ENCODE results near the gene CCL18. TPM values are rescaled to one million over a fixed set of nuclear protein-coding genes. Genes with fewer than 3 reads are reported as not detected.

Gene CCL18
- total RNA-seq, 1 experiment from 2014 or later: not detected

- Histone ChIP-seq H3F3A (ENCODE audit: insufficient read depth, low read depth) (no peaks in the 10 kb centered on the region), H3K27ac (no peak overlapping the region), H3K4me3 (no peak overlapping the region), H3K27me3 (ENCODE audit: insufficient read depth, low read depth) (peaks cover 43% of the 10 kb centered on the region; the same call in 1 of the 2 replicates), H3K36me3 (ENCODE audit: low read depth) (no peaks in the 10 kb centered on the region), H2AFZ (no peak overlapping the region), H4K20me1 (ENCODE audit: insufficient read depth) (no peaks in the 10 kb centered on the region), H3K4me2 (no peak overlapping the region), H3K79me2 (ENCODE audit: low read depth) (no peaks in the 10 kb centered on the region), H3K4me1 (replicated peaks; ENCODE audit: insufficient read depth) (no peaks in the 10 kb centered on the region), H3K9me3 (ENCODE audit: insufficient read depth, low read depth) (no peaks in the 10 kb centered on the region), H3K9me2 (ENCODE audit: insufficient read depth) (no peaks in the 10 kb centered on the region)
- intact Hi-C loops (cut with micrococcal nuclease; ENCODE audit: unreplicated experiment): no loop called here
- BruUV-seq (replicated peaks): no TSS peak
- DNase-seq: no peak
- ChIA-PET CTCF (no interaction called here), POLR2A (ENCODE audit: unreplicated experiment) (no interaction called here)
- TF ChIP-seq, protein P1, sequence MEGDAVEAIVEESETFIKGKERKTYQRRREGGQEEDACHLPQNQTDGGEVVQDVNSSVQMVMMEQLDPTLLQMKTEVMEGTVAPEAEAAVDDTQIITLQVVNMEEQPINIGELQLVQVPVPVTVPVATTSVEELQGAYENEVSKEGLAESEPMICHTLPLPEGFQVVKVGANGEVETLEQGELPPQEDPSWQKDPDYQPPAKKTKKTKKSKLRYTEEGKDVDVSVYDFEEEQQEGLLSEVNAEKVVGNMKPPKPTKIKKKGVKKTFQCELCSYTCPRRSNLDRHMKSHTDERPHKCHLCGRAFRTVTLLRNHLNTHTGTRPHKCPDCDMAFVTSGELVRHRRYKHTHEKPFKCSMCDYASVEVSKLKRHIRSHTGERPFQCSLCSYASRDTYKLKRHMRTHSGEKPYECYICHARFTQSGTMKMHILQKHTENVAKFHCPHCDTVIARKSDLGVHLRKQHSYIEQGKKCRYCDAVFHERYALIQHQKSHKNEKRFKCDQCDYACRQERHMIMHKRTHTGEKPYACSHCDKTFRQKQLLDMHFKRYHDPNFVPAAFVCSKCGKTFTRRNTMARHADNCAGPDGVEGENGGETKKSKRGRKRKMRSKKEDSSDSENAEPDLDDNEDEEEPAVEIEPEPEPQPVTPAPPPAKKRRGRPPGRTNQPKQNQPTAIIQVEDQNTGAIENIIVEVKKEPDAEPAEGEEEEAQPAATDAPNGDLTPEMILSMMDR (conservative IDR thresholded peaks at IDR 0.05): no peak
- no peak for TF ChIP-seq EZH2 (IDR thresholded peaks at IDR 0.05; ENCODE audit: low read depth)
Observed at GRCh38 chr17:36104701-36105181, 40.7 kb downstream of the CCL18 start.

GRCh38 chr17:36105781-36106492 is 41.9 kb downstream of the CCL18 start:
- Histone ChIP-seq H3K4me1 (replicated peaks; ENCODE audit: insufficient read depth) (no peaks in the 10 kb centered on the region), H3K4me3 (no peak overlapping the region), H4K20me1 (ENCODE audit: insufficient read depth) (no peaks in the 10 kb centered on the region), H2AFZ (no peak overlapping the region), H3K27me3 (ENCODE audit: insufficient read depth, low read depth) (peaks cover 51% of the 10 kb centered on the region; the same call in 1 of the 2 replicates), H3K27ac (no peak overlapping the region), H3K36me3 (ENCODE audit: low read depth) (no peaks in the 10 kb centered on the region), H3K4me2 (no peak overlapping the region), H3F3A (ENCODE audit: insufficient read depth, low read depth) (no peaks in the 10 kb centered on the region), H3K79me2 (ENCODE audit: low read depth) (no peaks in the 10 kb centered on the region), H3K9me3 (ENCODE audit: insufficient read depth, low read depth) (no peaks in the 10 kb centered on the region), H3K9me2 (ENCODE audit: insufficient read depth) (no peaks in the 10 kb centered on the region)
- no TSS peak for BruUV-seq (replicated peaks)
- intact Hi-C loops (cut with micrococcal nuclease; ENCODE audit: unreplicated experiment): no loop called here
- CTCF ChIA-PET: no interaction called here
- POLR2A ChIA-PET (ENCODE audit: unreplicated experiment): no interaction called here
- TF ChIP-seq EZH2 (IDR thresholded peaks at IDR 0.05; ENCODE audit: low read depth): no peak
- TF ChIP-seq, protein P1 (conservative IDR thresholded peaks at IDR 0.05): no peak
- DNase-seq: no peak

- no peak for DNase-seq
- H3K4me1 ChIP-seq (replicated peaks; ENCODE audit: insufficient read depth): no peaks in the 10 kb centered on the region
- no peak overlapping the region for H3K4me2 ChIP-seq
- ChIA-PET CTCF (no interaction called here), POLR2A (ENCODE audit: unreplicated experiment) (no interaction called here)
- H3K27me3 ChIP-seq (ENCODE audit: insufficient read depth, low read depth): peaks cover 51% of the 10 kb centered on the region; the same call in 1 of the 2 replicates
- no peaks in the 10 kb centered on the region for H3K36me3 ChIP-seq (ENCODE audit: low read depth)
- H3K79me2 ChIP-seq (ENCODE audit: low read depth): no peaks in the 10 kb centered on the region
- TF ChIP-seq, protein P1 (conservative IDR thresholded peaks at IDR 0.05): no peak
- no peak for TF ChIP-seq EZH2 (IDR thresholded peaks at IDR 0.05; ENCODE audit: low read depth)
- no peak overlapping the region for H2AFZ ChIP-seq
- intact Hi-C loops (cut with micrococcal nuclease; ENCODE audit: unreplicated experiment): no loop called here
- no TSS peak for BruUV-seq (replicated peaks)
- no peaks in the 10 kb centered on the region for H3K9me2 ChIP-seq (ENCODE audit: insufficient read depth)
- no peaks in the 10 kb centered on the region for H3K9me3 ChIP-seq (ENCODE audit: insufficient read depth, low read depth)
- H4K20me1 ChIP-seq (ENCODE audit: insufficient read depth): no peaks in the 10 kb centered on the region
- H3F3A ChIP-seq (ENCODE audit: insufficient read depth, low read depth): no peaks in the 10 kb centered on the region
- H3K4me3 ChIP-seq: no peak overlapping the region
- H3K27ac ChIP-seq: no peak overlapping the region
Observed at GRCh38 chr17:36106493-36106835, 42.4 kb downstream of the CCL18 start.
